ENCODE data around the gene C10orf95. TPM values are rescaled to one million over a fixed set of nuclear protein-coding genes. Genes with fewer than 3 reads are reported as not detected.

Gene C10orf95
- total and polyA plus RNA-seq, 2 donors (not counting 3 experiments of a cell fraction or from before 2014, with no cell fraction given) = 0.08 TPM; not detected in 1

DNA sequence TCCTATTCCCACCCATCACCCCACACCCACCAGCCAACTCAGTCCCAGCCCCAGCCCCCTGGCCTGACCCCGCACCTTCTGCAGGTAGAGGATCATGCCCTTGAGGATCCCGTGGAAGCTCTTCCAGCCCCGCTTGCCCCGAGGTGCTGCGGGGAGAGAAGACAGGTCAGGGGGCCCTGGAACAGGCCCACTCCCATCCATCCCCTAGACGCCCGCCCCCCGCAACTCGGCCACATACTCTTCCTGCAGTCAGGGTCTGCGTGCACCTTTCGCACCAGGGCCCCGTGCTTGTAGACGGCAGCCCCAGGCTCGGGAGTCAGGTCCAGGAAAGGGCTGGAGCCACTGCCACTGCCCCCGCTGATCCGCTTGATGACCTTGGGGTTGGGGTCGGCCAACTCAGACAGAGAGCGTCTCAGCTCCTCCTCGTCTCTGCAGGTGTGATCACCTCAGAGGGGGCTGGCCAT is 46.2 kb downstream of the C10orf95 start:
- Histone ChIP-seq H3K9ac (replicated peaks; ENCODE audit: extremely low read depth, insufficient read depth, low read length) (no peak overlapping the region), H3K27me3 (ENCODE audit: control insufficient read depth in 2 of 2, insufficient read depth in 2 of 2, low read length in 2 of 2) (peaks cover 22% of the 10 kb centered on the region in 2 experiments), H3K9me1 (replicated peaks; ENCODE audit: control insufficient read depth, extremely low read depth, insufficient read depth, low read length) (no peaks in the 10 kb centered on the region), H2AFZ (ENCODE audit: low read depth, low read length) (no peak overlapping the region), H3K36me3 (ENCODE audit: control insufficient read depth in 2 of 2, extremely low read depth in 1 of 2, insufficient read depth in 2 of 2, low read length in 2 of 2) (peaks cover 0 to 19% of the 10 kb centered on the region in 2 experiments), H3K4me3 (replicated peaks in 1 of 3; ENCODE audit: insufficient read depth in 1 of 3, low read depth in 1 of 3, low read length in 3 of 3) (no peak overlapping the region), H3K9me3 (replicated peaks; ENCODE audit: control insufficient read depth, insufficient read depth, low read length) (no peaks in the 10 kb centered on the region), H4K20me1 (replicated peaks; ENCODE audit: control insufficient read depth, extremely low read depth, insufficient read depth, low read length) (no peaks in the 10 kb centered on the region), H3K27ac (ENCODE audit: insufficient read depth, low read depth, low read length) (no peak overlapping the region), H3K4me1 (ENCODE audit: control insufficient read depth, extremely low read depth, insufficient read depth, low read length) (no peaks in the 10 kb centered on the region), H3K79me2 (ENCODE audit: control insufficient read depth, insufficient read depth, low read length) (no peaks in the 10 kb centered on the region), H3K4me2 (ENCODE audit: insufficient read depth, low read length) (no peak overlapping the region)
- CTCF ChIA-PET = interaction anchor here (0.6 to 5.8 kb wide), 8 partner anchors 11 to 236 kb away, joined by 3 to 54 read pairs (median 26); partner anchors contain the start of genes FBXL15 and NFKB2
- dilution Hi-C loops (cut with MboI; ENCODE audit: extremely low pct_ligation_motif_present, low sequenced_read_pairs) = no loop called here
- FAIRE-seq (no peak), DNase-seq (ENCODE audit: low read depth, low spot score) (no peak)
- BruUV-seq (replicated peaks) = no TSS peak
- no peak for TF ChIP-seq MYC (IDR thresholded peaks at IDR 0.05; ENCODE audit: low read depth, low read length)
- TF ChIP-seq, protein P1, sequence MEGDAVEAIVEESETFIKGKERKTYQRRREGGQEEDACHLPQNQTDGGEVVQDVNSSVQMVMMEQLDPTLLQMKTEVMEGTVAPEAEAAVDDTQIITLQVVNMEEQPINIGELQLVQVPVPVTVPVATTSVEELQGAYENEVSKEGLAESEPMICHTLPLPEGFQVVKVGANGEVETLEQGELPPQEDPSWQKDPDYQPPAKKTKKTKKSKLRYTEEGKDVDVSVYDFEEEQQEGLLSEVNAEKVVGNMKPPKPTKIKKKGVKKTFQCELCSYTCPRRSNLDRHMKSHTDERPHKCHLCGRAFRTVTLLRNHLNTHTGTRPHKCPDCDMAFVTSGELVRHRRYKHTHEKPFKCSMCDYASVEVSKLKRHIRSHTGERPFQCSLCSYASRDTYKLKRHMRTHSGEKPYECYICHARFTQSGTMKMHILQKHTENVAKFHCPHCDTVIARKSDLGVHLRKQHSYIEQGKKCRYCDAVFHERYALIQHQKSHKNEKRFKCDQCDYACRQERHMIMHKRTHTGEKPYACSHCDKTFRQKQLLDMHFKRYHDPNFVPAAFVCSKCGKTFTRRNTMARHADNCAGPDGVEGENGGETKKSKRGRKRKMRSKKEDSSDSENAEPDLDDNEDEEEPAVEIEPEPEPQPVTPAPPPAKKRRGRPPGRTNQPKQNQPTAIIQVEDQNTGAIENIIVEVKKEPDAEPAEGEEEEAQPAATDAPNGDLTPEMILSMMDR (IDR thresholded peaks at IDR 0.05; ENCODE audit: extremely low read depth in 1 of 2, insufficient read depth in 1 of 2, low read depth in 1 of 2, low read length in 2 of 2) = no peak
- TF ChIP-seq POLR2AphosphoS5 (IDR thresholded peaks at IDR 0.05; ENCODE audit: insufficient read depth, low read depth, low read length) = no peak
- no peak for TF ChIP-seq GATA2 (IDR thresholded peaks at IDR 0.05; ENCODE audit: insufficient read depth, insufficient read length, low read depth, low read length)
- no peak for TF ChIP-seq POLR2A (IDR thresholded peaks at IDR 0.05; ENCODE audit: low read depth, low read length)
- TF ChIP-seq JUN (IDR thresholded peaks at IDR 0.05; ENCODE audit: borderline replicate concordance, insufficient read depth, insufficient read length, low read depth) = no peak
- TF ChIP-seq EZH2 (IDR thresholded peaks at IDR 0.05; ENCODE audit: borderline replicate concordance, low read depth, low read length, severe bottlenecking) = no peak
- TF ChIP-seq FOS (IDR thresholded peaks at IDR 0.05; ENCODE audit: borderline replicate concordance, insufficient read depth, low read length) = no peak
- TF ChIP-seq, protein P2, sequence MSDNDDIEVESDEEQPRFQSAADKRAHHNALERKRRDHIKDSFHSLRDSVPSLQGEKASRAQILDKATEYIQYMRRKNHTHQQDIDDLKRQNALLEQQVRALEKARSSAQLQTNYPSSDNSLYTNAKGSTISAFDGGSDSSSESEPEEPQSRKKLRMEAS (IDR thresholded peaks at IDR 0.05; ENCODE audit: insufficient read depth, insufficient read length) = no peak
- POLR2A ChIA-PET = interaction anchor here (0.6 kb wide), 1 partner anchor 11 kb away, joined by 3 read pairs; no protein-coding TSS in a partner anchor
- intact Hi-C loops (cut with micrococcal nuclease) = no loop called here
